SK-N-SH treated with all-trans-retinoic acid at 6 μM for 48 hours (cell line): ENCODE data around the gene SLCO3A1.
"Not testable (repeated sequence)": the region's sequence is repeated elsewhere in the genome, so short reads cannot be mapped to it uniquely, and the experiment has no call there.

ENCODE experiments used
- ATAC-seq: fragments of 200-7000 bp; cut with Tn5 transposase; 3 replicates; pipeline ENCODE4 v1.9.1; 2020; ENCODE audit warnings: mild to moderate bottlenecking, moderate library complexity
- CREB5 ChIP-seq: fragments of 250-450 bp; sonication (Bioruptor Pico); IDR thresholded peaks from 2 replicates; pipeline ENCODE4 v1.5.1; 2020; ENCODE audit warnings: low read depth, mild to moderate bottlenecking, moderate library complexity
- CSDC2 ChIP-seq: fragments of 250-450 bp; sonication (Bioruptor Pico); IDR thresholded peaks from 2 replicates; pipeline ENCODE4 v1.5.0; 2020; ENCODE audit warnings: mild to moderate bottlenecking, moderate library complexity
- ESRRG ChIP-seq: fragments of 250-450 bp; sonication (Bioruptor Pico); IDR thresholded peaks from 2 replicates; pipeline ENCODE4 v1.6.1; 2021; ENCODE audit warnings: mild to moderate bottlenecking
- GLIS3 ChIP-seq: fragments of 250-450 bp; sonication (Bioruptor Pico); IDR thresholded peaks from 2 replicates; pipeline ENCODE4 v1.5.0; 2020; ENCODE audit warnings: mild to moderate bottlenecking, moderate library complexity
- ISL1 ChIP-seq: fragments of 250-450 bp; sonication (Bioruptor Pico); IDR thresholded peaks from 2 replicates; pipeline ENCODE4 v2.1.2; 2022; ENCODE audit warnings: mild to moderate bottlenecking, moderate library complexity
- OSR1 ChIP-seq: fragments of 250-450 bp; sonication (Bioruptor Pico); IDR thresholded peaks from 2 replicates; pipeline ENCODE4 v1.8.0; 2022; ENCODE audit warnings: moderate library complexity, mild to moderate bottlenecking, inconsistent platforms
- PATZ1 ChIP-seq: fragments of 250-450 bp; sonication (Bioruptor Pico); IDR thresholded peaks from 2 replicates; pipeline ENCODE4 v1.8.0; 2020; ENCODE audit warnings: mild to moderate bottlenecking, moderate library complexity, borderline replicate concordance
- PPARA ChIP-seq: fragments of 250-450 bp; sonication (Bioruptor Pico); IDR thresholded peaks from 2 replicates; pipeline ENCODE4 v1.5.0; 2020; ENCODE audit warnings: mild to moderate bottlenecking, borderline replicate concordance
- RARB ChIP-seq: fragments of 250-450 bp; sonication (Bioruptor Pico); IDR thresholded peaks from 2 replicates; pipeline ENCODE4 v1.8.0; 2021; ENCODE audit warnings: mild to moderate bottlenecking, moderate library complexity
- SNAI2 ChIP-seq: fragments of 250-450 bp; sonication (Bioruptor Pico); IDR thresholded peaks from 2 replicates; pipeline ENCODE4 v1.5.0; 2020; ENCODE audit warnings: mild to moderate bottlenecking, moderate library complexity
- TCF4 ChIP-seq: fragments of 250-450 bp; sonication (Bioruptor Pico); IDR thresholded peaks from 2 replicates; pipeline ENCODE4 v1.8.0; 2021; ENCODE audit warnings: mild to moderate bottlenecking, moderate library complexity, borderline replicate concordance
- TOX ChIP-seq: fragments of 250-450 bp; sonication (Bioruptor Pico); IDR thresholded peaks from 2 replicates; pipeline ENCODE4 v1.8.0; 2021; ENCODE audit warnings: mild to moderate bottlenecking, moderate library complexity, borderline replicate concordance
- ZC3H10 ChIP-seq: fragments of 250-450 bp; sonication (Bioruptor Pico); IDR thresholded peaks from 2 replicates; pipeline ENCODE4 v1.5.1; 2021; ENCODE audit warnings: mild to moderate bottlenecking, moderate library complexity
- ZFP3 ChIP-seq: fragments of 250-450 bp; sonication (Bioruptor Pico); IDR thresholded peaks from 2 replicates; pipeline ENCODE4 v1.5.0; 2020; ENCODE audit warnings: mild to moderate bottlenecking, moderate library complexity
- ZFP30 ChIP-seq: fragments of 450-650 bp; formaldehyde crosslinking; IDR thresholded peaks from 2 replicates; pipeline ENCODE4 v1.5.0; 2022; ENCODE audit warnings: mild to moderate bottlenecking, moderate library complexity
- ZNF565 ChIP-seq: fragments of 450-650 bp; formaldehyde crosslinking; conservative IDR thresholded peaks from 2 replicates; pipeline ENCODE4 v1.5.0; 2020; ENCODE audit warnings: low read depth, mild to moderate bottlenecking, moderate library complexity
- ZNF70 ChIP-seq: fragments of 450-650 bp; formaldehyde crosslinking; IDR thresholded peaks from 2 replicates; pipeline ENCODE4 v1.5.0; 2020; ENCODE audit warnings: mild to moderate bottlenecking, moderate library complexity
- ZNF8 ChIP-seq: fragments of 450-650 bp; formaldehyde crosslinking; IDR thresholded peaks from 2 replicates; pipeline ENCODE4 v1.5.0; 2020; ENCODE audit warnings: mild to moderate bottlenecking, moderate library complexity
- TF ChIP-seq, protein P1 (sequence below): fragments of 250-450 bp; sonication (Bioruptor Pico); IDR thresholded peaks from 2 replicates; pipeline ENCODE4 v1.5.0; 2020; ENCODE audit warnings: mild to moderate bottlenecking, moderate library complexity
- TF ChIP-seq, protein P2 (sequence below): fragments of 250-450 bp; sonication (Bioruptor Pico); IDR thresholded peaks from 2 replicates; pipeline ENCODE4 v1.8.0; 2021; ENCODE audit warnings: low read depth, mild to moderate bottlenecking, moderate library complexity, borderline replicate concordance
- TF ChIP-seq, protein P3 (sequence below): fragments of 250-450 bp; sonication (Bioruptor Pico); IDR thresholded peaks from 2 replicates; pipeline ENCODE4 v1.5.1; 2021; ENCODE audit warnings: mild to moderate bottlenecking, moderate library complexity

SLCO3A1 gene

GRCh38 chr15:92059036-92059970 lies 205.8 kb downstream of the SLCO3A1 start:
- TF ChIP-seq ZNF70 (CRISPR knock-in tag) (no peak), SNAI2 (CRISPR knock-in tag) (no peak), RARB (CRISPR knock-in tag) (no peak), ISL1 (CRISPR knock-in tag) (no peak), CSDC2 (CRISPR knock-in tag) (no peak), ZFP30 (CRISPR knock-in tag) (no peak), GLIS3 (CRISPR knock-in tag) (no peak), ZC3H10 (CRISPR knock-in tag) (no peak), TCF4 (CRISPR knock-in tag) (no peak)
- TF ChIP-seq, protein P1, sequence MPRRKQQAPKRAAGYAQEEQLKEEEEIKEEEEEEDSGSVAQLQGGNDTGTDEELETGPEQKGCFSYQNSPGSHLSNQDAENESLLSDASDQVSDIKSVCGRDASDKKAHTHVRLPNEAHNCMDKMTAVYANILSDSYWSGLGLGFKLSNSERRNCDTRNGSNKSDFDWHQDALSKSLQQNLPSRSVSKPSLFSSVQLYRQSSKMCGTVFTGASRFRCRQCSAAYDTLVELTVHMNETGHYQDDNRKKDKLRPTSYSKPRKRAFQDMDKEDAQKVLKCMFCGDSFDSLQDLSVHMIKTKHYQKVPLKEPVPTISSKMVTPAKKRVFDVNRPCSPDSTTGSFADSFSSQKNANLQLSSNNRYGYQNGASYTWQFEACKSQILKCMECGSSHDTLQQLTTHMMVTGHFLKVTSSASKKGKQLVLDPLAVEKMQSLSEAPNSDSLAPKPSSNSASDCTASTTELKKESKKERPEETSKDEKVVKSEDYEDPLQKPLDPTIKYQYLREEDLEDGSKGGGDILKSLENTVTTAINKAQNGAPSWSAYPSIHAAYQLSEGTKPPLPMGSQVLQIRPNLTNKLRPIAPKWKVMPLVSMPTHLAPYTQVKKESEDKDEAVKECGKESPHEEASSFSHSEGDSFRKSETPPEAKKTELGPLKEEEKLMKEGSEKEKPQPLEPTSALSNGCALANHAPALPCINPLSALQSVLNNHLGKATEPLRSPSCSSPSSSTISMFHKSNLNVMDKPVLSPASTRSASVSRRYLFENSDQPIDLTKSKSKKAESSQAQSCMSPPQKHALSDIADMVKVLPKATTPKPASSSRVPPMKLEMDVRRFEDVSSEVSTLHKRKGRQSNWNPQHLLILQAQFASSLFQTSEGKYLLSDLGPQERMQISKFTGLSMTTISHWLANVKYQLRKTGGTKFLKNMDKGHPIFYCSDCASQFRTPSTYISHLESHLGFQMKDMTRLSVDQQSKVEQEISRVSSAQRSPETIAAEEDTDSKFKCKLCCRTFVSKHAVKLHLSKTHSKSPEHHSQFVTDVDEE (CRISPR knock-in tag): no peak
- no peak for ATAC-seq

- ATAC-seq: not testable (repeated sequence)
Observed at GRCh38 chr15:92059971-92060311, 206.4 kb downstream of the SLCO3A1 start.

DNA sequence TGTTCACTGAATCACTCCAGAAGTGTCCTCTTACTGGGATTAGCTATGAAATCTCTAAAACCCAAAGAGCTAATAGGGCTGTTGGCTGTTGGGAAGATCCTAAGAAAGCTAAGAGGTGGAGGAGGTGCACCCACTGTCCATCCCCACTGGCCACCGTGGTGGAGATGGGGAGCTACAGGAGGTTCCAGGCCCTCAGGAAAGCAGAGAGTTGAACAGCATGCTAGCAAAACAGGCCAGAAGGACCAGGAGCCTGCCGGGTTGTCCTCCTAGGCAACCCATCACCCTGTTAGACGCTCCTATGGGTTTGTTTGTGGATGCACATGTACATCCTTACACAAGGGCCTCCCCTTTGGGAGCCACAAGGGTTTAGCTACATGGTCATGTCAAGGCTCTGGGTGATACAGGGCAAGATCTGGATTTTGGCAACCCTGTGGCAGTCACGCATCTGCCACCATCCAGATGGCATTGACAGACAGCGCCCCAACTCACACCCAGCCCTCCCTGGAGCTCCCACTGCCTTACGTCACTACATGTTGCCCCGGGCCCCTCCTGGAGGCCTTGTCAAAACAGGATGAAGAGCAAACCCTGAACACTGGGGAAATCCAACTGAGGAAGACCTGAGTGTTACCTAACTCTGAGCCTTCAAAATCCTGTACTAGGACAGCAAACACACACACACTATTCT lies 208.1 kb downstream of the SLCO3A1 start:
- no peak for TF ChIP-seq PATZ1
- TF ChIP-seq ZNF565 (CRISPR knock-in tag): no peak
- no peak for TF ChIP-seq PPARA (CRISPR knock-in tag)
- TF ChIP-seq, protein P1 (CRISPR knock-in tag): no peak
- no peak for TF ChIP-seq GLIS3 (CRISPR knock-in tag)
- no peak for TF ChIP-seq ISL1 (CRISPR knock-in tag)
- TF ChIP-seq, protein P2, sequence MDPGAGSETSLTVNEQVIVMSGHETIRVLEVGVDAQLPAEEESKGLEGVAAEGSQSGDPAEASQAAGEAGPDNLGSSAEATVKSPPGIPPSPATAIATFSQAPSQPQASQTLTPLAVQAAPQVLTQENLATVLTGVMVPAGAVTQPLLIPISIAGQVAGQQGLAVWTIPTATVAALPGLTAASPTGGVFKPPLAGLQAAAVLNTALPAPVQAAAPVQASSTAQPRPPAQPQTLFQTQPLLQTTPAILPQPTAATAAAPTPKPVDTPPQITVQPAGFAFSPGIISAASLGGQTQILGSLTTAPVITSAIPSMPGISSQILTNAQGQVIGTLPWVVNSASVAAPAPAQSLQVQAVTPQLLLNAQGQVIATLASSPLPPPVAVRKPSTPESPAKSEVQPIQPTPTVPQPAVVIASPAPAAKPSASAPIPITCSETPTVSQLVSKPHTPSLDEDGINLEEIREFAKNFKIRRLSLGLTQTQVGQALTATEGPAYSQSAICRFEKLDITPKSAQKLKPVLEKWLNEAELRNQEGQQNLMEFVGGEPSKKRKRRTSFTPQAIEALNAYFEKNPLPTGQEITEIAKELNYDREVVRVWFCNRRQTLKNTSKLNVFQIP (CRISPR knock-in tag): no peak
- TF ChIP-seq ZNF70 (CRISPR knock-in tag): no peak
- TF ChIP-seq OSR1 (CRISPR knock-in tag): no peak
- no peak for TF ChIP-seq ESRRG (CRISPR knock-in tag)
- TF ChIP-seq ZFP3 (CRISPR knock-in tag): no peak
- TF ChIP-seq ZNF8 (CRISPR knock-in tag): no peak
- no peak for TF ChIP-seq TCF4 (CRISPR knock-in tag)
- no peak for TF ChIP-seq CREB5 (CRISPR knock-in tag)
- TF ChIP-seq ZFP30 (CRISPR knock-in tag): no peak
- no peak for TF ChIP-seq CSDC2 (CRISPR knock-in tag)
- TF ChIP-seq TOX: no peak
- TF ChIP-seq, protein P3, sequence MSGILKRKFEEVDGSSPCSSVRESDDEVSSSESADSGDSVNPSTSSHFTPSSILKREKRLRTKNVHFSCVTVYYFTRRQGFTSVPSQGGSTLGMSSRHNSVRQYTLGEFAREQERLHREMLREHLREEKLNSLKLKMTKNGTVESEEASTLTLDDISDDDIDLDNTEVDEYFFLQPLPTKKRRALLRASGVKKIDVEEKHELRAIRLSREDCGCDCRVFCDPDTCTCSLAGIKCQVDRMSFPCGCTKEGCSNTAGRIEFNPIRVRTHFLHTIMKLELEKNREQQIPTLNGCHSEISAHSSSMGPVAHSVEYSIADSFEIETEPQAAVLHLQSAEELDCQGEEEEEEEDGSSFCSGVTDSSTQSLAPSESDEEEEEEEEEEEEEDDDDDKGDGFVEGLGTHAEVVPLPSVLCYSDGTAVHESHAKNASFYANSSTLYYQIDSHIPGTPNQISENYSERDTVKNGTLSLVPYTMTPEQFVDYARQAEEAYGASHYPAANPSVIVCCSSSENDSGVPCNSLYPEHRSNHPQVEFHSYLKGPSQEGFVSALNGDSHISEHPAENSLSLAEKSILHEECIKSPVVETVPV (CRISPR knock-in tag): no peak
- TF ChIP-seq ZC3H10 (CRISPR knock-in tag): no peak
- TF ChIP-seq RARB (CRISPR knock-in tag): no peak
- ATAC-seq: no peak
